Osteoblast (primary cell): Measurements from ENCODE around the gene H6PD. TPM values are rescaled to one million over a fixed set of nuclear protein-coding genes. Genes with fewer than 3 reads are reported as not detected.

ENCODE experiments used
- DNase-seq: peaks from one replicate; pipeline ENCODE4 v3.0.0; 2011; ENCODE audit warnings: low spot score, mixed read lengths; ENCODE audit not compliant: insufficient read length; ENCODE audit errors: missing footprints
- H2AFZ ChIP-seq: 2 replicates; pipeline ENCODE4 v1.6.0; 2011; ENCODE audit warnings: mild to moderate bottlenecking, low read length
- H3K27ac ChIP-seq: 2 replicates; pipeline ENCODE4 v1.5.1; 2011; ENCODE audit warnings: mild to moderate bottlenecking, low read depth, low read length, moderate library complexity
- H3K27me3 ChIP-seq: 2 replicates; pipeline ENCODE4 v1.6.0; 2012; ENCODE audit warnings: mild to moderate bottlenecking, control low read depth, inconsistent platforms, low read length, moderate library complexity; ENCODE audit not compliant: insufficient read depth
- H3K36me3 ChIP-seq: 2 replicates; pipeline ENCODE4 v1.5.1; 2011; ENCODE audit warnings: mild to moderate bottlenecking, low read length, control low read depth, moderate library complexity; ENCODE audit not compliant: insufficient read depth
- H3K4me1 ChIP-seq: 2 replicates; pipeline ENCODE4 v1.5.1; 2011; ENCODE audit warnings: mild to moderate bottlenecking, low read length, control low read depth, moderate library complexity; ENCODE audit not compliant: insufficient read depth
- H3K4me2 ChIP-seq: 2 replicates; pipeline ENCODE4 v1.6.0; 2011; ENCODE audit warnings: mild to moderate bottlenecking, low read length; ENCODE audit not compliant: insufficient read depth
- H3K4me3 ChIP-seq: fragments of 200-600 bp; sonication (generic); 3 replicates; pipeline ENCODE4 v1.5.1; 2012; ENCODE audit warnings: mild to moderate bottlenecking, low read length, inconsistent platforms; ENCODE audit not compliant: insufficient read depth
- H3K79me2 ChIP-seq: 2 replicates; pipeline ENCODE4 v1.6.0; 2012; ENCODE audit warnings: mild to moderate bottlenecking, low read length, control low read depth, inconsistent platforms; ENCODE audit not compliant: insufficient read depth
- H3K9me3 ChIP-seq: 2 replicates; pipeline ENCODE4 v1.5.1; 2011; ENCODE audit warnings: low read depth, low read length, control low read depth
- H4K20me1 ChIP-seq: 2 replicates; pipeline ENCODE4 v1.6.0; 2012; ENCODE audit warnings: mild to moderate bottlenecking, low read length, control low read depth; ENCODE audit not compliant: insufficient read depth
- CTCF ChIP-seq: IDR thresholded peaks from 2 replicates; pipeline ENCODE4 v1.5.1; 2011; ENCODE audit warnings: mild to moderate bottlenecking, low read depth, low read length, moderate library complexity; ENCODE audit errors: extremely low read depth
- total RNA-seq: library from RNA; depleted of rRNA; stranded (reverse); fragments of >200 nt; gene quantifications from 2 replicates; pipeline ENCODE4 v1.2.3, GENCODE V29; 2012

H6PD gene
- total RNA-seq, 1 donor = 51.4 TPM

- Histone ChIP-seq H2AFZ (no peak overlapping the region), H3K36me3 (peaks cover 27% of the 10 kb centered on the region), H3K27ac (no peak overlapping the region), H3K9me3 (no peaks in the 10 kb centered on the region), H3K27me3 (no peaks in the 10 kb centered on the region), H3K4me3 (no peak overlapping the region), H3K79me2 (peaks cover 91% of the 10 kb centered on the region), H3K4me2 (no peak overlapping the region), H3K4me1 (peaks cover 24% of the 10 kb centered on the region), H4K20me1 (peaks cover 24% of the 10 kb centered on the region)
- no peak for DNase-seq
- no peak for TF ChIP-seq CTCF
Measured at GRCh38 chr1:9190234-9190633, 44.3 kb upstream of the H6PD start.

DNA sequence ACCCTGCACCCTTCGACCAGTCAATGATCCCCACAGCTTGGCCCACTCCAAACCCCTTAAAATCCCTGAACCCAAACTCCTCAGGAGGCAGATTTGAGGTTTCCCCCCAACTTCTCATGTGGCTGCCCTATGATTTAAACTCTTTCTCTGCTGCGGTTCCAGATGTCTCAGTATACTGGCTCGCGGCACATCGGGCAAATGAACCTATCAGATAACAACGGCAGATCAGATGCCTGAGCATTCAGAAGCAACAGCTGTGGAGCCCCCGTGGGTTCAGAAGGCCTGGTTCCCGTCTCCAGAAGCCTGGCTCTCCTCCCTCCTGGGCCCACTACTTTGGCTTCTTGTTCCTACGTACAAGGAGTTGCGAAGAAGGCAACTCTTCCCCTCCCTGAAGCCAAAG lies 43.3 kb upstream of the H6PD start:
- H3K36me3 ChIP-seq = peaks cover 23% of the 10 kb centered on the region
- no peak overlapping the region for H3K4me2 ChIP-seq
- no peak for DNase-seq
- H3K4me1 ChIP-seq = peaks cover 33% of the 10 kb centered on the region
- peaks cover 24% of the 10 kb centered on the region for H4K20me1 ChIP-seq
- no peak overlapping the region for H3K4me3 ChIP-seq
- no peaks in the 10 kb centered on the region for H3K27me3 ChIP-seq
- H2AFZ ChIP-seq = no peak overlapping the region
- H3K27ac ChIP-seq = no peak overlapping the region
- H3K79me2 ChIP-seq = peaks cover 91% of the 10 kb centered on the region
- no peak for TF ChIP-seq CTCF
- no peaks in the 10 kb centered on the region for H3K9me3 ChIP-seq

- peaks cover 22% of the 10 kb centered on the region for H4K20me1 ChIP-seq
- H3K4me1 ChIP-seq = peaks cover 45% of the 10 kb centered on the region
Measured at GRCh38 chr1:9192578-9193232, 41.9 kb upstream of the H6PD start.

More at GRCh38 chr1:9192578-9193232, 41.9 kb upstream of the H6PD start:
- peak overlapping the region; percentile 98 for H3K27ac ChIP-seq
- no peak overlapping the region for H3K4me3 ChIP-seq
- DNase-seq = no peak
- peaks cover 90% of the 10 kb centered on the region for H3K79me2 ChIP-seq
- H3K9me3 ChIP-seq = no peaks in the 10 kb centered on the region
- no peak overlapping the region for H2AFZ ChIP-seq
- peaks cover 18% of the 10 kb centered on the region for H3K36me3 ChIP-seq
- TF ChIP-seq CTCF = no peak
- H3K4me2 ChIP-seq = peak overlapping the region; percentile 25
- H3K27me3 ChIP-seq = no peaks in the 10 kb centered on the region
